ENCODE data around the gene LGR5.
"Not testable (repeated sequence)": the region's sequence is repeated elsewhere in the genome, so short reads cannot be mapped to it uniquely, and the experiment has no call there.

The LGR5 gene

GRCh38 chr12:71475280-71475679 lies 35.7 kb downstream of the LGR5 start:
- DNase-seq, result no peak

- no peak for DNase-seq
Measured at GRCh38 chr12:71476513-71476912, 36.9 kb downstream of the LGR5 start.

GRCh38 chr12:71477609-71478008 lies 38.0 kb downstream of the LGR5 start:
- DNase-seq, result no peak

GRCh38 chr12:71478270-71478669 lies 38.7 kb downstream of the LGR5 start:
- DNase-seq, result no peak

GRCh38 chr12:71484272-71484905 lies 44.8 kb downstream of the LGR5 start:
- no peak for DNase-seq

GRCh38 chr12:71490844-71491243 lies 51.2 kb downstream of the LGR5 start:
- DNase-seq, result not testable (repeated sequence)

GRCh38 chr12:71492604-71493003 lies 53.0 kb downstream of the LGR5 start:
- no peak for DNase-seq

GRCh38 chr12:71499834-71500233 lies 60.2 kb downstream of the LGR5 start:
- DNase-seq, result no peak

- DNase-seq, result no peak
Measured at GRCh38 chr12:71503579-71504391, 64.2 kb downstream of the LGR5 start.

- no peak for DNase-seq
Measured at GRCh38 chr12:71504476-71504875, 64.9 kb downstream of the LGR5 start.

- no peak for DNase-seq
Measured at GRCh38 chr12:71509705-71510104, 70.1 kb downstream of the LGR5 start.

- no peak for DNase-seq
Measured at GRCh38 chr12:71517145-71517846, 77.7 kb downstream of the LGR5 start.

- no peak for DNase-seq
Measured at GRCh38 chr12:71521125-71521524, 81.5 kb downstream of the LGR5 start.

- no peak for DNase-seq
Measured at GRCh38 chr12:71524626-71525025, 85.0 kb downstream of the LGR5 start.

- no peak for DNase-seq
Measured at GRCh38 chr12:71533703-71534102, 94.1 kb downstream of the LGR5 start.

- DNase-seq, result no peak
Measured at GRCh38 chr12:71536279-71536938, 96.8 kb downstream of the LGR5 start.

GRCh38 chr12:71536939-71537622 lies 97.5 kb downstream of the LGR5 start:
- DNase-seq, result no peak

- DNase-seq, result no peak
Measured at GRCh38 chr12:71538807-71539206, 99.2 kb downstream of the LGR5 start.

- no peak for DNase-seq
Measured at GRCh38 chr12:71541583-71541982, 102.0 kb downstream of the LGR5 start.

GRCh38 chr12:71546322-71546861 lies 106.8 kb downstream of the LGR5 start:
- DNase-seq, result no peak

- DNase-seq, result no peak
Measured at GRCh38 chr12:71548893-71549292, 109.3 kb downstream of the LGR5 start.

- no peak for DNase-seq
Measured at GRCh38 chr12:71551529-71551928, 111.9 kb downstream of the LGR5 start.
